Lung microvascular endothelial cell (primary cell): ENCODE data around the gene C13orf46. TPM values are rescaled to one million over a fixed set of nuclear protein-coding genes. Genes with fewer than 3 reads are reported as not detected.

ENCODE experiments used
- DNase-seq, 2 donors: peaks; one replicate each; pipeline versions ENCODE4 v3.0.0 to v3.0.0-alpha.2; 2010; ENCODE audit warnings: low read depth in 2 of 2
- total RNA-seq: library from RNA; depleted of rRNA; stranded (reverse); fragments of >200 nt; gene quantifications from 2 replicates; pipeline ENCODE4 v1.2.1, GENCODE V29; 2014

Gene C13orf46
- total RNA-seq, 1 donor from 2014 or later = 0.20 TPM

DNA sequence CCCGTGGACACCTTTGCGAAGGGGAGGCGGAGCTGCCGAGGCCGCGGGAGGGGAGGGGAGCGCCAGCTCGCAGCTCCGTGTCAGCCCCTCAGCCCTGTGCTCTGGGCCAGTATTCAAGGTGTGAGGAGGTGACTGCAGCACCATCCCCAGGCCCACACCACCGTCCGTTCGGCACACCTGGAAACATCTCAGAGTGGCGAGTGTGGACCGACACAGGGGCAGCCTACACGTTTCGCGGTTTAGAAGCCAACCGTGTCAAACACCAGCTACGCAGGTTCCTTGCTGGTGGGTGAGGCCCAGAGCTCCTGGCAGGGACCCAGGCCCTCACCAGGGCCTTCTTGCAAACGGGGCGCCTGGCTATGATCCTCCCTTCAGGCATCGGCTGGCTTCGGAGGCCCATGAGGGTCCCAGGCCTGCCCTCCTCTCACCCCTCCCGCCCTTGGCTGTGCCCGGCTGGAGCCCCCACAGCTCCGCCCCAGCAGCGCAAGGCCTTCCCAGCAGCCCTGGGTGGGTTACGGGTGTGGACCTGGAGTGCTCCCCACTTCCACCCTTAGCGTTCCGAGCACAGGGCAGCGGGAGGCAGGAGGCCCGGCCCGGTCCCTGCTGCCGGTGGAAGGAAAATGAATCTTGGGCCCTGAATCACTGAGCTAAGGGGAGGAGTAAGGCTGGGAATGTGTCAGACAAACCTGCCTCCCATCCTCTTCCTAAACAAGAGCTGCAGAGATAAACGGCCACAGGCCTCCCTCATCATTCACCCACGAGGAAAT is 1.2 kb downstream of the C13orf46 start:
- DNase-seq = no peak

DNA sequence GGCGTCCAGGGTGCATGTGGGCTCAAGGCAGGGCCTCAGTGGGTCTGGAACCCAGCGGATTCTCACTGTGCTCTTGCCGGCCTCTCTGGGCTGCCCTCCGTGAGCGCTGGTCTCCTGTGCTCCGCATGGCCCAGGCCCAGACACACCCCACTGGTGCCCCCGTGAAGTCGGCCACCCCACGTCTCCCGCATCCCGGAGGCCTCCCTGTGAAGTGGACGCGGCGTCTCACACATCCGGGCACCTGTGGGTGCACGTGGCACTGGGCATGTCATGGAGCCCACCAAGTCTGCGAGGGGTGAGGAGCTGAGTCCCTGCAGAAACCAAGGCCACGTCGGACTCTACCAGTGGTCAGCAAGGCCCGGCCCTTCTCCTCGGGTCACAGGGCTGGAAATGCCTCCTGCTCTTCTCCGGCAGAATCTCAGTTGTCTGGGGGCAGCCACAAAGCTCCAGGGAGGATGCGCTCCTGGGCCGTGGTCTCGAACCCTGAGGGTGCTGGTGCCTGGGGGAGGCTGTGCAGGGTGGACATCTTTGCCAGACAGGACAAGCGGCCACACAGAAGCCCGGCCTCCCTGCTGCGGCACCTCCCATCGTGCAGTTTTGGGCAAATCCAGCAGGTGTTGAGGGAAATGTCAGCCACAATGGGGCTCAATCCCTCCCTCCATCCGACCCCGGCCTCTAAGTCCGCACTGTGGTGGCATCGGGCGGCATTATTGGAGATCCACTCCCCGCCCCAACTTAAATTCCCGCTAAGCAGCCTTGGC is 2.2 kb downstream of the C13orf46 start:
- DNase-seq = no peak

DNA sequence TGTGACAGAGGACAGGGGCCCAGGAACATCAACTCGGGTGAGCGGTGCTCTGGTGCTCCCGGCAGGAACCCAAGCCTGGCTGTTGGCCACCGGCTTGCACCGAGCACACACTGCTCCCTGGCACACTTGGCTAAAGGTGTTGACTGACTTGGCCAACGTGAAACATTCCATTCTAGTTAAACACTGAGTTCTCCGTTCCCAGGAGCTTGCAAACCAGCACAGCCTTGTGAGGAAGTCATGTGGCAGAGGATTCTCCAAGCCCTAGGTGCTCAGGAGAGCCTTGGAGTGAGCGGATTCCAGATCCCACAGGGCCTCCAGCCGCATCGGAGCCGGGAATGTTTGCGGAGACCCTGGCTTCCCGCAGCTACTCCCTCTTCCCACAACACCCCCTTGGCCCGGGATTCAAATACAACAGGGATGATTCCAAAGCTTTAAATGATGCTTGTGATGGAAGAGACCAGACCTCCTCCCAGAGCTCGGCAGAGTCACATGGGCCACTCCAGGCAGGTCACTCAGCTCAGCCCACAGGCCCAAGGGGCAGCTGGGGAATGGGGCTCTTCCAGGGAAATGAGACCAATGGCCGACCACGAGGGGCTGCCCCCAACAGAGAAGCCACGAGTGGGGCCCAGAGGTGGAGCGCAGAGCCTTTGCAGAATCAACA is 2.9 kb downstream of the C13orf46 start:
- peak in 1 of 2 donors; percentile 47 for DNase-seq

- DNase-seq = no peak
Measured at GRCh38 chr13:113969973-113970611, 3.8 kb downstream of the C13orf46 start.

GRCh38 chr13:113969311-113969972 is 4.4 kb downstream of the C13orf46 start:
- DNase-seq = no peak

DNA sequence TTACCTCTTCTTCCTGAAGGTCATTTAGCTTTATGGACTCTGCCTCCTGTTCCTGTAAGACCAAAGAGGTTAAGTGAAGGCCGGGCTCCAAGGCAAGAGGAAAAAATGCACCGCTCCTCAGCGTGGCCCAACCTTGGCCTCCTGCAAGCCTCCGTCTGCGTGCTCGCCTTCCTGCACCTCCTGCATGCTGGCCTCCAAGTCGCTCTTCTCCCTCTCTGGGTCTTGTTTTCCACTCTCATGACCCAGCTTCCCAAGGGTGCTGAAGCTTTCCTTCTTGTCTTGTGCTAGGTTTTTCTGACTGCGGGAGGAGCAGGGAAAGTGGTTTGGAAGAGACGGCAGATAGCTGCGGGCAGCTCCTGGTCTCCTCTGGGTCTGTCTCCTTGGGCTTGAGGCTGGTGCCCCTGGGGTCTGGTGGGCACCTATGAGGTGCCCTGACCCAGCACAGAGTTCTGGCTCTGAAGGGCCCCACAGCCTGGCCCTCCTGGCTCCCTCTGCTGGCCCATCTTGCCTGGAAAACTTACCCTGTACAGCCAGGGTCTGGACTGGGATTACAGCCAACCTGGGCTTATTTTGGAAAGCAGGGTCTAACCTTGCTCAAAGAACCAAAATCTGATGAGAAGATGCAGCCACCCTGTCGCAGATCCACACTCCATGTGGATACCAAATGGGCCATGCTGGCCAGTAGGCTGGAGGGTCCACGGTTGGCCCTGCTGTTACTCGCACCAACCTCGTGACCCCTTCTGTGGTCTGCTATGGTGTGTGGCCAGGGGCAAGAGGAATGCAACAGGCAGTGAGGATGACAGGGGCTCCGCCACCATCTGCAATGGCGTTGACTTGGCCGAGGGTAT is 5.2 kb downstream of the C13orf46 start:
- DNase-seq = no peak

DNA sequence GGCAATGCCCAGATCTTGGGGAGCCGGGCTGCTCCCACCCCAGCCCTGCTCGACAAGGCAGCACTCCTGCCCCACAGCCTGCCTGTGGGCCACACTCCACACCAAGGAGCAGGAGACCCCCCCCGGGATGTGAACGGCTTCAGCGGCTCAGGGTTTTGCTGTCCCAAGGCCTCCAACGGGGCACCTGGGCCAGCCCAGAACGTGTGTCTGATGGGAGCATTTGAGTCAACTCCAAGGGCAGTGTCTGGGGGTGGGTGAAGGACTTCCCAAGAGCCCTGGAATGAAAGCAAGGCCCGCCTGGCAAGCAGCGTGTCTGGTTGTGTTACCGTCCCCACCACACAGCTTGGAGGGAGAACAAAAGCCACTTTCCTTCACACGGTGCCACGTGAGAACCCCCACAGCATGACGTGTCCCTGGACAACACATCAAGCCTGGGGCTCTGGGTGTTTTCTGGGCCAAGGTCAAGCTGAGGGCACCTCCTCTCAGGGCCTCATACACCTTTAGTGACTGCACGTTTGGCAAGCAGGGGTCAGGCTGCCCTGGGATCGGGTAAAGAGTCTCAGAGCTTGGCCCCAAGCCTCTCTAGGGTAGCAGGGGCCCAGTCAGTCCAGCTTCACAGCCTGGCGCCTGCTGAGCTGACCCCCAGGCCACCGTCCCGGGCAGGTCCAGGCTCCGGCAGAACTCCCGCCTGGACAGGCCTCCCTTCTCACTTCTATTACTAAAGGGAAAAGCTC is 6.0 kb downstream of the C13orf46 start:
- no peak for DNase-seq

- DNase-seq = no peak
Measured at GRCh38 chr13:113967206-113967720, 6.6 kb downstream of the C13orf46 start.

GRCh38 chr13:113965968-113966884 is 7.7 kb downstream of the C13orf46 start:
- no peak for DNase-seq

GRCh38 chr13:113965383-113965874 is 8.4 kb downstream of the C13orf46 start:
- no peak for DNase-seq

DNA sequence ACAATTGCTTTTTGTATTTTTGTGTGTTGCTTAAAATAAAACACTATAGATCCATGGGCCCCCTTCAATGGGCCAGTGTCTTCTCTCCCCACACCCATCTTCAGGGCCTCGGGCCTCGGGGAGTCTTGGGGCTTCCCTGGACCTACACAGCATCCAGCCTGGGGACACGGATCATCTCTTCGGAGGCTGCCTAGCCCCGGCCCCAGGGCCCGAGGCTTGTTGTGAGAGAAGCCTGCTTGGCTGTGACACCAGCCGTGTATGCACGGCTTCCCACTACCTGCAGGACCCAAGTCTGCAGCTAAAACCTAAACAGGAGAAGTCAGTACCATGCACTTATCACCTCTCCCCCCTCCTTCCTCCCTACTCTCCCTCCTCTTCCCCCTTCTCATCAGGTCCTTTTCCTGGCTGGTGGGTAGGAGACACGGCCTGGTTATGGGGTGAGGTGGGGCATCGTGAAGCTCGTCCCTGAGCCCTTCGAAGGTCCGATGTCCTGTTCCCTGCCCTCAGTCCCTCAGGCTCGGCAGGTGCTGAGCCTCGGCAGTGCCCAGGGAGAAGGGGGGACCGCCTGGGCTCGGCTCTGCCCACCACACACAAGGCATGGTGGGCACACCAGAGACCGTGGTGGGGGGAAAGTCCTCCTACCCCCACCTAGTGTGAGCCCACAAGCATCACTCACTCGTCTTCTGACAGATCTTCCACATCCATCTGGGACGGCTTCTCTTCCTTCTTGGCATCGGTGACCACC is 9.5 kb downstream of the C13orf46 start:
- no peak for DNase-seq

DNA sequence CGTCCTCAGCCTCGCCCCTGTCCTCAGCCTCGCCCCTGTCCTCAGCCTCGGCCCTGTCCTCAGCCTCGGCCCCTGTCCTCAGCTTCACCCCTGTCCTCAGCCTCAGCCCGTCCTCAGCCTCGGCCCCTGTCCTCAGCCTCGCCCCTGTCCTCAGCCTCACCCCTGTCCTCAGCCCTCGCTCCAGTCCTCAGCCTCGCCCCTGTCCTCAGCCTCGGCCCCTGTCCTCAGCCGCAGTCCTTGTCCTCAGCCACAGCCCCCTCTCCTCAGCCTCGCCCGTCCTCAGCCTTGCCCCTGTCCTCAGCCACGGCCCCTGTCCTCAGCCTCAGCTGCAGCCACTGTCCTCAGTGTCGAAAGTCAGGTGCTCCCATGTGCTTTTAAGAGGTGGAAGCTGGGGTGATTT is 10.5 kb downstream of the C13orf46 start:
- DNase-seq = no peak

DNA sequence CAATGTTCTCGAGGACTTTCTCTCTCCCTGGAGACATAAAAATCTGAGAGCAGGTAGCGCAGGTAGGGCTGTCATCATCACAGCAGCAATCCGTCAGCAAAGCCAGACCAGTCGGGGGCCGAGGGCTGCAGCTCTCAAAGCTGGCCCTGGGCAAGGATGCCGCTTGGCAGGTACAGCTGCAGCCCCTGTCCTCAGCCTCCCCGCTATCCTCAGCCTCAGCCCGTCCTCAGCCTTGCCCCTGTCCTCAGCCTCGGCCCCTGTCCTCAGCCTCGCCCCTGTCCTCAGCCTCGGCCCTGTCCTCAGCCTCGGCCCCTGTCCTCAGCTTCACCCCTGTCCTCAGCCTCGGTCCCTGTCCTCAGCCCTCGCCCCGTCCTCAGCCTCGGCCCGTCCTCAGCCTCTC is 10.9 kb downstream of the C13orf46 start:
- DNase-seq = no peak

GRCh38 chr13:113962386-113962785 is 11.5 kb downstream of the C13orf46 start:
- no peak for DNase-seq

- no peak for DNase-seq
Measured at GRCh38 chr13:113960276-113960948, 13.5 kb downstream of the C13orf46 start.

DNA sequence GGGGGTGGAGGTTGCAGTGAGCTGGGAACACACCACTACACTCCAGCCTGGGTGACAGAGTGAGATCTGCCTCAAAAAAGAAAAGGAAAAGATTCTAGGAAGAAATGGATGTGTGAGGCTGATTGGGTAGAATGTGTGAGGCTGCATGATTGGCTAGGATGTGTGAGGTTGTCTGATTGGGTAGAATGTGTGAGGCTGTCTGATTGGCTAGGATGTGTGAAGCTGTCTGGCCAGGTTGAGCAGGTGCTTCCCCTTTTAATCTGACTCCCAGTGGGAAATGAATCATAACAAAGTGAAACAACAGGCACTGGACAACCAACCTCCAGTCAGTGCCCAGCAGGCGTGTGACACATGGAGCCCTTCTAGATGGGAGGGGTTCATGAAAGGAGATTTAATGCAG is 14.7 kb downstream of the C13orf46 start:
- DNase-seq = peak; percentile 54 to 80

DNA sequence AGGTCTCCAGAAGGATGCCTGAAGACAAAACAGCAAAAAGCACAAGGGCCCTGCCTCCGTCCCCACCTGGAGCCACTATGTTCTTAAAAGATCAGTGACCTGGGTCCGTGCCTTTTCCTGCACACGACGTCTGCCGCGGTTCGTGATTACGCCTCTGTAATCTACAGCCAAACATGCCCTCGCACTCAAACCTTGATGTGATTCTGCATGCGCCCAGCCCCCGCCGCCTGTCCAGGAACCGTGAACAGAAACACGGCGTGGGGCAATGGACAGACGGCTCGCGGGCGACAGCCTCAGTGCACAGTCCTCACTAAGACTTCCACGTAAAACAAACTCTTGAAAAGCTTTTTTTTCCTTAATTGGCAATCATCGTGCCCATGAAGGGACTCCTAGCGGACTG is 15.5 kb downstream of the C13orf46 start:
- no peak for DNase-seq
